Liver (tissue), 9 donors: ENCODE data around the gene ALDH1B1. TPM values are rescaled to one million over a fixed set of nuclear protein-coding genes. Genes with fewer than 3 reads are reported as not detected.

Experiments
- DNase-seq: peaks from one replicate; pipeline ENCODE4 v3.0.0-alpha.2; 2017; ENCODE audit warnings: low spot score
- H3K27ac ChIP-seq, 2 donors: one replicate each; pipeline ENCODE4 v1.7.0; 2013; ENCODE audit warnings: inconsistent platforms in 2 of 2, low read length in 2 of 2, control low read depth in 1 of 2, low read depth in 1 of 2, mild to moderate bottlenecking in 1 of 2
- H3K27me3 ChIP-seq, 4 donors: one replicate each; pipeline versions ENCODE4 v1.6.1 to v1.7.0; 2013; ENCODE audit warnings: low read length in 3 of 4, inconsistent platforms in 1 of 4, mild to moderate bottlenecking in 1 of 4, moderate library complexity in 1 of 4; ENCODE audit not compliant: control insufficient read depth in 4 of 4, insufficient read depth in 4 of 4
- H3K36me3 ChIP-seq, 4 donors: one replicate each; pipeline versions ENCODE4 v1.6.1 to v1.7.0; 2013; ENCODE audit warnings: low read length in 3 of 4, mild to moderate bottlenecking in 3 of 4, low read depth in 1 of 4, moderate library complexity in 1 of 4; ENCODE audit not compliant: control insufficient read depth in 4 of 4, insufficient read depth in 3 of 4
- H3K4me1 ChIP-seq, 4 donors: one replicate each; pipeline versions ENCODE4 v1.6.1 to v1.7.0; 2013; ENCODE audit warnings: low read length in 3 of 4, mild to moderate bottlenecking in 3 of 4, moderate library complexity in 1 of 4; ENCODE audit not compliant: control insufficient read depth in 4 of 4, insufficient read depth in 4 of 4
- H3K4me3 ChIP-seq, 3 donors: one replicate each; pipeline versions ENCODE4 v1.6.1 to v1.7.0; 2013; ENCODE audit warnings: low read length in 3 of 3, control low read depth in 1 of 3, low read depth in 1 of 3, mild to moderate bottlenecking in 1 of 3
- H3K9ac ChIP-seq, 2 donors: one replicate each; pipeline ENCODE4 v1.7.0; 2013; ENCODE audit warnings: low read length in 2 of 2, mild to moderate bottlenecking in 2 of 2, moderate library complexity in 2 of 2, control low read depth in 1 of 2, low read depth in 1 of 2
- H3K9me3 ChIP-seq, 4 donors: one replicate each; pipeline versions ENCODE4 v1.6.1 to v1.7.0; 2013; ENCODE audit warnings: low read length in 3 of 4; ENCODE audit not compliant: control insufficient read depth in 4 of 4
- ATF3 ChIP-seq: IDR thresholded peaks from 2 replicates; pipeline ENCODE4 v1.6.1; 2016; ENCODE audit warnings: antibody characterized with exemption
- CTCF ChIP-seq: fragments of 150-350 bp; IDR thresholded peaks from 2 replicates; pipeline ENCODE4 v1.5.1; 2017; ENCODE audit warnings: improper control_type of control experiment, low read depth, low read length; ENCODE audit not compliant: missing input control
- EGR1 ChIP-seq, 2 donors: IDR thresholded peaks; 2 replicates each; pipeline ENCODE4 v1.6.1; 2016 to 2018; ENCODE audit warnings: antibody characterized with exemption in 2 of 2, low read depth in 2 of 2
- FOXA1 ChIP-seq: IDR thresholded peaks from 2 replicates; pipeline ENCODE4 v1.6.1; 2016; ENCODE audit warnings: antibody characterized with exemption
- FOXA2 ChIP-seq: IDR thresholded peaks from 2 replicates; pipeline ENCODE4 v1.6.1; 2016; ENCODE audit warnings: antibody characterized with exemption
- GABPA ChIP-seq, 2 donors: IDR thresholded peaks in 1 of 2; conservative IDR thresholded peaks in 1 of 2; 2 replicates each; pipeline ENCODE4 v1.6.1; 2016; ENCODE audit warnings: antibody characterized with exemption in 2 of 2, mild to moderate bottlenecking in 1 of 2, moderate library complexity in 1 of 2
- HNF4A ChIP-seq, 2 donors: conservative IDR thresholded peaks; 2 replicates each; pipeline ENCODE4 v1.6.1; 2016; ENCODE audit warnings: antibody characterized with exemption in 2 of 2, mild to moderate bottlenecking in 2 of 2
- HNF4G ChIP-seq: IDR thresholded peaks from 2 replicates; pipeline ENCODE4 v1.6.1; 2016; ENCODE audit warnings: antibody characterized with exemption
- JUND ChIP-seq, 2 donors: IDR thresholded peaks; 2 replicates each; pipeline ENCODE4 v1.6.1; 2016; ENCODE audit warnings: antibody characterized with exemption in 2 of 2
- MAX ChIP-seq: IDR thresholded peaks from 2 replicates; pipeline ENCODE4 v1.6.1; 2016; ENCODE audit warnings: antibody characterized with exemption
- NR2F2 ChIP-seq: IDR thresholded peaks from 2 replicates; pipeline ENCODE4 v1.6.1; 2016; ENCODE audit warnings: antibody characterized with exemption
- RAD21 ChIP-seq, 2 donors: IDR thresholded peaks; 2 replicates each; pipeline ENCODE4 v1.6.1; 2016; ENCODE audit warnings: antibody characterized with exemption in 2 of 2, mild to moderate bottlenecking in 2 of 2
- REST ChIP-seq: IDR thresholded peaks from 2 replicates; pipeline ENCODE4 v1.6.1; 2016; ENCODE audit warnings: antibody characterized with exemption, mild to moderate bottlenecking
- RXRA ChIP-seq, 2 donors: IDR thresholded peaks; 2 replicates each; pipeline ENCODE4 v1.6.1; 2017 to 2018; ENCODE audit warnings: antibody characterized with exemption in 2 of 2, mild to moderate bottlenecking in 1 of 2
- SP1 ChIP-seq: IDR thresholded peaks from 2 replicates; pipeline ENCODE4 v1.6.1; 2018; ENCODE audit warnings: antibody characterized with exemption, mild to moderate bottlenecking
- TAF1 ChIP-seq: conservative IDR thresholded peaks from 2 replicates; pipeline ENCODE4 v1.6.1; 2016; ENCODE audit warnings: antibody characterized with exemption, mild to moderate bottlenecking
- YY1 ChIP-seq: IDR thresholded peaks from 2 replicates; pipeline ENCODE4 v1.6.1; 2016; ENCODE audit warnings: antibody characterized with exemption, mild to moderate bottlenecking
- ZBTB33 ChIP-seq: IDR thresholded peaks from 2 replicates; pipeline ENCODE4 v1.6.1; 2016; ENCODE audit warnings: antibody characterized with exemption
- WGBS: extraction: QIAGEN DNeasy Blood & Tissue Kit; methylation state at CpG from one replicate; pipeline ENCODE4 v1.1.7; 2013; 5-methylcytosine and 5-hydroxymethylcytosine counted together
- polyA plus RNA-seq, 2 donors: library from polyadenylated mRNA; stranded (reverse) in 1 of 2; unstranded in 1 of 2; fragments of 200-250 nt in 1 of 2; fragments of >200 nt in 1 of 2; fragmentation: Nextera tagmentation in 1 of 2; extraction: Ambion mirVana in 1 of 2; gene quantifications; one replicate each; pipeline versions ENCODE4 v1.2.1 to v1.2.3, GENCODE V29; 2013 to 2015
- total RNA-seq, 2 donors: library from RNA; depleted of rRNA; stranded (reverse); fragments of >200 nt; gene quantifications; one replicate each; pipeline ENCODE4 v1.2.3, GENCODE V29; 2014
- donor health status: healthy.
- donor health status: healthy.
- donor health status: healthy.
- donor health status: healthy.
- donor health status: healthy.

Gene ALDH1B1
- total and polyA plus RNA-seq, 4 donors = 18.9 to 73.9 (median 52.6) TPM

GRCh38 chr9:38347946-38348345 lies 44.6 kb upstream of the ALDH1B1 start:
- Histone ChIP-seq H3K9ac (no peak overlapping the region), H3K27me3 (no peaks in the 10 kb centered on the region), H3K4me3 (no peak overlapping the region), H3K4me1 (no peaks in the 10 kb centered on the region), H3K27ac (no peak overlapping the region), H3K9me3 (no peaks in the 10 kb centered on the region), H3K36me3 (no peaks in the 10 kb centered on the region)
- peak; percentile 16 for DNase-seq
- 82% methylated on average over 3 of the region's 3 CpGs for WGBS
- TF ChIP-seq RXRA (IDR thresholded peaks at IDR 0.05) = no peak
- no peak for TF ChIP-seq ATF3
- TF ChIP-seq ZBTB33 = no peak
- TF ChIP-seq HNF4A (conservative IDR thresholded peaks at IDR 0.05) = no peak
- no peak for TF ChIP-seq NR2F2
- TF ChIP-seq GABPA (IDR thresholded peaks at IDR 0.05 in 1 of 2, conservative IDR thresholded peaks at IDR 0.05 in 1 of 2) = no peak
- no peak for TF ChIP-seq HNF4G
- no peak for TF ChIP-seq MAX
- TF ChIP-seq YY1 = no peak
- no peak for TF ChIP-seq FOXA2
- TF ChIP-seq RAD21 (IDR thresholded peaks at IDR 0.05) = no peak
- no peak for TF ChIP-seq SP1
- TF ChIP-seq REST = no peak
- no peak for TF ChIP-seq TAF1
- TF ChIP-seq EGR1 (IDR thresholded peaks at IDR 0.05; ENCODE audit: low read depth in 2 of 2) = no peak

GRCh38 chr9:38350529-38350928 lies 42.0 kb upstream of the ALDH1B1 start:
- no peaks in the 10 kb centered on the region for H3K9me3 ChIP-seq
- 95% methylated on average over 2 of the region's 2 CpGs for WGBS
- no peaks in the 10 kb centered on the region for H3K27me3 ChIP-seq
- no peaks in the 10 kb centered on the region for H3K36me3 ChIP-seq
- no peak overlapping the region for H3K4me3 ChIP-seq
- TF ChIP-seq TAF1 (no peak), FOXA2 (no peak), HNF4A (conservative IDR thresholded peaks at IDR 0.05) (no peak), NR2F2 (no peak), ZBTB33 (no peak), FOXA1 (no peak), JUND (IDR thresholded peaks at IDR 0.05) (no peak), HNF4G (no peak), YY1 (no peak), SP1 (no peak), MAX (no peak), CTCF (no peak)
- DNase-seq = peak; percentile 9
- no peak overlapping the region for H3K9ac ChIP-seq
- H3K4me1 ChIP-seq = no peaks in the 10 kb centered on the region
- H3K27ac ChIP-seq = no peak overlapping the region
